ENCODE measurements around the gene APOBEC3H.
A peak's percentile ranks its signal among the peaks of the same experiment; 100 is the strongest.

APOBEC3H gene

DNA sequence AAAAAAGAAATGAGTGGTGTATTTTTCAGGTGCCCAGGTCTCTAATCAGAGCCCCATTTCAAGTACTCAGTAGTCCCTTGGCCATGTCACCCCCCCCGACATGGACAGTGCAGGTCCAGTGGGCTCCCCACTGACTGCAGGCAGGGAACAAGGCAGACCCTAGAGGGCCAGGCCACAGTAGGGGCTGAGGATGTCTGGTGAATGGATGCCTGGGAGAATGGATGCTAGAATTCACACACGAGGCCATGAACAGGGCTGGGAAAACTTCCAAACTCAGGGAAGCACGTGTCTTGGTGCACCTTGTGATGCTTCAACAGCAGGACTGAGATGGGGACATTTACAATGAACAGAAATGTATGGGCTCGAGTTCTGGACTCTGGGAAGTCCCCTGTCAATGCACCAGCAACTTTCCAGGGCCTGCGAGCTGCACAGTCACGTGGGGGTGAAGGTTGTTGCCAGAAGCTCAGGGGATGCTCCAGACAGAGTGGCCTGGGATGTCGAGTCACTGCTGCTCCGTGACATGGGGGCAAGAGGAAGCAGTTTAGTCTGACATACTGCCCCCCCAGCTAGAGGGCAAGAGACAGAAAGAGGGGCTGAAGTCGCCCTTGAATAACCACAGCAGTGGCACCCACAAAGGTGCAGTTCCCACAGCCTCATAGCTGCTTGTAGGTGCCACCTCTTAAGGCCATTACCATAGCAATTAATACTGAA, 16.8 kb upstream of the APOBEC3H start:
- no peak for DNase-seq (ENCODE audit: low read depth in 2 of 2, low spot score in 1 of 2)

DNA sequence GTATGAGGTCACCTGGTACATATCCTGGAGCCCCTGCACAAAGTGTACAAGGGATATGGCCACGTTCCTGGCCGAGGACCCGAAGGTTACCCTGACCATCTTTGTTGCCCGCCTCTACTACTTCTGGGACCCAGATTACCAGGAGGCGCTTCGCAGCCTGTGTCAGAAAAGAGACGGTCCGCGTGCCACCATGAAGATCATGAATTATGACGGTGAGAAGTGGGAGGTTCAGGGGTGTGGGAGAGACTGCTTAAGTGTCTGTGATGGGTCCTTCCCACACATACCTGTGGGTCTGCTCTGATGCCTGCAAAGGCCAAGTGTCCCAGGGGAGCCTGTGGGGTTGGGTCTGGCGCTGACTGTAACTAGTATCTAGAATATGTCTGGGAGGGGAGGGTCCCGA, 16.0 kb upstream of the APOBEC3H start:
- no peak for DNase-seq (ENCODE audit: low read depth in 2 of 2, low spot score in 1 of 2)

DNA sequence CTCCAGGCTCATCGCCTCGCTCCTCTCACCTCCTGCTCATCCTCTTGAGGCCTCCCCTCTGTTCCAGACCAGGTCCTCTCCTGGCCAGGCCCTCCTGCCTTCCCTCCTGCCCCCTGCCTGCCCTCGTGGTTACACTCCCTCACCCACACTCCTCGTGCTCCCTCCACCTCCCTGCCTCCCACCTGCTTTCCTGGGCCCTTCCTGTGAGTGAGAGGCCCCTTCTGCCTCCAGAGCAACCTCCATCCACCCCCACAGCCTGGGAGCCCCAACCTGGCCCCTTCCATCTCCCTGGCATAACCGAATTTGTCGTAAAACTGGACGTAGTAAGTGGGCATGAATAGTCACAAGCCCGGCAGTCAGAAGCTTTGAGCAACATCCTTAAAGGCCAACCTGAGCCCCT, 15.4 kb upstream of the APOBEC3H start:
- DNase-seq (ENCODE audit: low read depth in 2 of 2, low spot score in 1 of 2), result no peak

DNA sequence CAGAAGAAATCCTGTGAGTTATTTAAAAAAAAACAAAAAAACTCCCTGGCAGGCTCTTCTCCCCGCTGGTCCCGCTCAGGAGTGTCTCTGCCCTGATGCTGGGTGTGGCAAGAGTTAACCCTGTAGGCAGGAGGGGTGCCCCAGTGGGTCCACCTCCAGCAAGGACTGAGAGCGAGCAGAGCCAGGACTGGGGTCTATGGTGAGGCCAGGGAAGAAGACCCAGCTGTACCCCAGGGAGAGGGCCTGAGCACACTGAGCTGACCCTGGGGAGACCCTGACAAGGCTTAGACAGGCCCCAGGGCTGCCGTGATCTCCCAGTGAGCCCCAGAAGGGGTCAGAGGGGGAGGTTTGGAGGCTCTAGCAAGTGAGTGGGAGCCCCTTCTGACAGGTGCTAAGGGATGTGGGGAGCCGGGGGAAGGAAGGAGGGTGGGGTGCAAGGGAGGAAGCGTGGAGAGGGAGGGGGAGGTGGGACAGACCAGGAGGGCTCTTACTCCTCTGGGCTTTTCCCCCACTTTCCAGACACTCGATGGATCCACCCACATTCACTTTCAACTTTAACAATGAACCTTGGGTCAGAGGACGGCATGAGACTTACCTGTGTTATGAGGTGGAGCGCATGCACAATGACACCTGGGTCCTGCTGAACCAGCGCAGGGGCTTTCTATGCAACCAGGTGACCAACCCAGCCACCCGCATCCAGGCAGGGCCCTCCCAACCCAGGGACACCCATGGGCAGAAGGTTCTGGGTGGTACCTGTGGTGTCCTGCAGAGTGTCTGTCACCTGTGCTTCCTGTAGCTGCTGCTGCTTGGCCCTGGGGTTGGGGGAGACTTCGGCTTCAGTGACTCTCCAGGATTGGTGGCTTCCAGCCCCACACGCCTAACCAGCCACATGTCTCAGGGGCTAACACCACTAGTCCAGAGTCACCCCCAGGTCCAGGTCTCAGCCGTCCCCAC, 13.6 kb upstream of the APOBEC3H start:
- DNase-seq (ENCODE audit: low read depth in 2 of 2, low spot score in 1 of 2), result no peak

DNA sequence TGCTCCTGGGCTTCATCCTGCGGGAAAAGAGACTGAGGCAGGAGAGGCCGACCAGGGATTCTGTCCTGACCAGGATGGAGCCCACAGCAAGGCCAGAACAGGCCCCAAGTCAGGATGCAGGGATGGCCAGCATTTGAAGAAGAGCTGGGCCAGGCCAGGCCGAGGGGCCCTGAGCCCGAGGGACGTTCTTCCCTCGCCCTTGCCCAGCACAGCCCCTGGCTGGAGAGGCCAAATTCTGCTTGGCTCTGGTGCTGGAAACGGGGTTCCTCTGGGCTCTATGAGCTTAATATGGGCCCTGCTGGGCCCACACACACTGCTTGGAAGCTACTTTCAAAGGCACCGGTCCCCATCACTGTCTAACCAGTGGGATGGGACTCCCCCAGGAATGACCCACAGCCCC, 12.4 kb upstream of the APOBEC3H start:
- DNase-seq (ENCODE audit: low read depth in 2 of 2, low spot score in 1 of 2), result no peak

DNA sequence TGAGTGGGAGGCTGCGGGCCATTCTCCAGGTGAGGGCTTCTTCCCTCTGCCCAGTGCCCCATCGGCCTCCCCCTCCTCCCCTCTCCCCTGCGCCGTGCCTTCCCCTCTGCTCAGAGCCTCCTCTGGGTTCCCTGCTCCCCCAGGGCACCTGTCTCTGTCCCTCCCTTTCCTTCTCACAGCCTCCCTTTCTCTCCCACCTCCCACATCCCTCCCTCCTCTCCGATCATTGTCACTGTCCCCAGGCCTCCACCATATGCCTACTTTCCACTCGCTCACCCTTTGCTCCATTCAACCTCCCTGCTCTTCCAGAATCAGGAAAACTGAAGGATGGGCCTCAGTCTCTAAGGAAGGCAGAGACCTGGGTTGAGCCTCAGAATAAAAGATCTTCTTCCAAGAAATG, 9.9 kb upstream of the APOBEC3H start:
- DNase-seq (ENCODE audit: low read depth in 2 of 2, low spot score in 1 of 2), result no peak

DNA sequence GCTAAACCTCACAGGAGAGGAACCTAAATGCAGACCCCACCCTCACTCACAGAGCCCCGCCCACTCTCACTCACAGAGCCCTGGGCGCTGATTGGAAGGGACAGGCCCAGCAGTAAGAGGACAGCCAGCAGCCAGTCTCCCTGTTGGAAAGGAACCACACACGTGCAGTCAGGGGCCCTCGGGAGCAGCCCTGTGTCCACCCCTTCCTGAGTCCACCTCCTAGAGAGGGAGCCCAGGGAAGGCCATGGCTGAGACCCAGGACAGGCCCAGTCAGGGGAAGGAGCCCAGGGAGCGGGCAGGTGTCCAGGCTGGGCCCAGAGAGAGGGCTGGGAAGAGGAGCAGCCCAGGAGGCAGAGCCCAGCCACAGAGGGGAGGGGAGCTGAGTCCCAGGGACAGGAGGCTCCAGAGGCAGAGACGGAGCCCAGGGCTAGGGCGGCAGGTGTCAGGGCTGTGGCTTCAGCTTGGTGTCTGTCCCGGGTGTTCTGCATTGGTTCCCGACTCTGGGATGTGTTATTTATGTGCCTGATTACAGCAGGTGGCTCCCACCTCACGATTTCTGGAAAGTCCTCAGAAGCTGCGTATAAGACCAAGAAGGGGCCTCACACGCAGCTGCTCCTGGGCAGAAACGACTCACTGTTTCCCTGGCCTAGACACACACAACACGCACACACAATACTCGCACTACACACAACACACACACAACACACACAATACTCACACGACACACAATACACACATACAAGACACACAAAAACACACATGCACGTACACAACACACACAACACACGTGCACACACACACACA, 9.0 kb upstream of the APOBEC3H start:
- DNase-seq (ENCODE audit: low read depth in 2 of 2, low spot score in 1 of 2), result no peak

DNA sequence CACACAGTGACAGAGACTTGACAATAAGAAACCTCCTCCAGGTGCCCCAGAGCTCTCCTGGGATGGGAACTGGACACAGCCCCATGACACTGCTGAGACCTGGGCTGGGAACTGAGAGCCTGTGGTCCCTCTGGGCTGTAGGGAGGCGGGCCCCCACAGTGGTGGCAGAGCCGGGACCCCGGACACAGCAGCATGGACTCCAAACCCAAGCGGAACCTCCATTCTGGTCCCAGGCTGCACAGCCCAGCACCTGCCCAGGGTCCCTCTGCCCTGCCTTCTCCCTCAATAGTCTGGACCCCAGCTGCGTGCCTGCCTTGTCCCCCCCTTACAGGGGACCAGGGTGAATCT, 8.4 kb upstream of the APOBEC3H start:
- no peak for DNase-seq (ENCODE audit: low read depth in 2 of 2, low spot score in 1 of 2)

DNA sequence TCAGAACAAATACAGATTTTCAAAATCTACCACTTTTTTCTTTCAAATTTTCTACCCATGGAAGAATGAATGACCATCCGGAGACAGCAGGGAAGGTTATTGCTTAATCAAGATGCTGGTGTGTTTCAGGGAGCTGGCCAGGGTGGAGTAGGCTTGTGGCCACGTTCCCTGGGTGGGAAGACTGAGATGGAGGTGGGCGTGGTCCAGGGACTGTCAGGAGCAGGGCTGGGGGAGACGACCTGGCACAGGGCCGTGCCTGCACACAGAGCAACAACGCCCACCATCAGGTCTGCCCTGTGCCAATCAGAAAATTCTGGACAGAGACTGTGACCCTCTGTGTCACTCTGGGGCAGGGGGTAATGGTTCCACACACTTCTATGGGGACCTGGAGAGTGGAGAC, 7.1 kb upstream of the APOBEC3H start:
- no peak for DNase-seq (ENCODE audit: low read depth in 2 of 2, low spot score in 1 of 2)

DNA sequence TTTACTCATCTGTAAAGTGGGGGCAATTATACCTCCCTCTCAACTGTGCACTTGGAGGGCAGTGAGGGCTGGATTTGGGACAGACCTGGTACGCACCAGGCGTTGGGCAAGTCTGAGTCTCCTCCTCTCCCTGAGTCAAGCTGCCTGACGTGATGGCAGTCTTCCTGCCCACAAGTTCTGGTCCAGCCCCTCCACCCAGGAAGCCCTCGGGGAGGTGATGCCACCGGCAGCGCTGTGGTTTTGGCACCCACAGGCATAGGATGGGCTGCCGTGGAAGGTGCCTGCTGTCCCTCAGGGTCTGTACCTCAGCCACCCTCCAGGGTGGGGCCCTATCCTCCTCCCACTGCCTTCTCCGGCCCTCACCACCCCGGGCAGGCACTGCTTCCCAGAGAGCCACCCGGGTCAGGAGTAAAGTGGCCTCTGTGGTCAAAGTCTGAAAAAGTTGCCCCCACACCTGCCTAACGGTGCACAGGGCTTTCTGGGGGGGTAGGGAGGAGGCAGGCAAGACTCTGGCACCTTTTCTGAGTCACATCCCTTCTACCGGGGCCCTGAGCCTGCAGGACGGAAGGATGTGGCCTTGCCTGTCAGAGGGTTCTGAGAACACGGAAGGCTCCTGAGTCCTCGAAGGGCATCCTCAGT, 6.5 kb upstream of the APOBEC3H start:
- DNase-seq (ENCODE audit: low read depth in 2 of 2, low spot score in 1 of 2), result peak; percentile 68 to 72

DNA sequence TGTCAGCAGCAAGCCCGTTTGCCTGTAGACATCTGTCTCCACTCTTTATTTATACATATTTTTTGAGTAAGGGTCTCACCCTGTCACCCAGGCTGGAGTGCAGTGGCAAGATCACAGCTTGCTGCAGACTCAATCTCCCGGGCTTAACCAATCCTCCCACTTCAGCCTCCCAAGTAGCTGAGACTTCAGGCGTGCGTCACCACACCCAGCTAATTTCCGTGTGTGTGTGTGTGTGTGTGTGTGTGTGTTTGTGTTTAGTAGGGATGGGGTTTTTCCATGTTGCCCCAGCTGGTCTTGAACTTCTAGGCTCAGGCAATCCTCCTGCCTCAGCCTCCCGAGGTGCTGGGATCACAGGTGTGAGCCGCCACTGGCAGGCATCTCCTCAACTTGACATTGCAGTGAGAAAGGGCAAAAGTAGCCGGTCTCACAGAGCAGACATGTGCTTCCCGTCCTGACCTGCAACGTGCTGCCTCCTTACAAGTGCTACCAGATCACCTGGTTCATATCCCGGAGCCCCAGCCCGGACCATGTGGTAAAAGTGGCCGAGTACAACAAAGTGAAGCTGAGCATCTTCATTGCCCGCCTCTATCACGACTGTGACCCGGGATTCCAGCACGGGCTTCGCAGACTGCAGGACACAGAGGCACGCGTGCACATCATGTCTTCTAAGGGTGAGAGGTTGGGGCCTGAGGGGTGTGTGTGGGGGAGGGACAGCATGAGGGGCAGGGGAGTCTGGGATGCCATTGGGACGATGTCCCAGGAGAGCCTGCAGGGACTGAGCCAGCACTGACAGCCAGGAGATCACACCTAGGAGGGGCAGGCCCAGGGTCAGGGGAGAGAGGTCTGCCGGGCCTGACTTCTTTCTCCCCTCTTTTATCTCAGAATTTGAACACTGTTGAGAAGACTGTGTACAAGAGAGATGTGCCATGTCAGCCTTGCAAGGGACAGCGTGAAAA, 5.6 kb upstream of the APOBEC3H start:
- no peak for DNase-seq (ENCODE audit: low read depth in 2 of 2, low spot score in 1 of 2)

DNA sequence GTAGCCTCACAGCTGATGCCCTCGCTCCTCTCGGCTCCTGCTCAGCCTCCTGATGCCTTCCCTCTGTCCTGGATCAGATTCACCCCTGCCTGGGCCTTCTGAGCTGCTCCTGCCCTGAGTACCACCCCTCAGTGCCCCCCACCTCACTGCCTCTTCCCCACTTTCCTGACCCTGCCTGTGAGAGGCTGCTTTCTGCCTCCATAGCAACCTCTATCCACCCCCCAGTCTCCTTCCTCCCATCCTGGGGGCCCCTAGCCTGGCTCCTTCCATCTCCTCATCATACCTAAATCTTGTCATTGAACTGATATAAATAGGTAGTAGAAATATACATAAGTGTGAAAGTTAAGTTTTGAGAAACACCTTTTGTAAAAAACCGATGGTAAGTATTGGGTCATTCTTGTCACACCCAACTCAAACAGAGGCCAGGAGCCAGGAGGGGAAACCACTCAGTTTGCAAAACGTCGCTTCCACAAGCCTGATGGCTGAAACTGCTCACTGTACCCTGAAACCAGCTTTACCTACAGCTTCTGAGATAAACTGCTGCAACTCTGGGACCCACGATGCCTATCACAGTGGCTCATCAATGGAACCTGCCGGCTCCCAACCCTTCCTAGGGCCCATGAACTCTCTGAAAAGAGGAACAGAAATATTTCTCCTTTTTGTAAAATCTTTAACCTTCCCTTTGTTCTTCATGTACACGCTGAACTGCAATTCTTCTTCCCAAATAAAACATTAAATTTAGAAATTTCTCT, 4.8 kb upstream of the APOBEC3H start:
- no peak for DNase-seq (ENCODE audit: low read depth in 2 of 2, low spot score in 1 of 2)

DNA sequence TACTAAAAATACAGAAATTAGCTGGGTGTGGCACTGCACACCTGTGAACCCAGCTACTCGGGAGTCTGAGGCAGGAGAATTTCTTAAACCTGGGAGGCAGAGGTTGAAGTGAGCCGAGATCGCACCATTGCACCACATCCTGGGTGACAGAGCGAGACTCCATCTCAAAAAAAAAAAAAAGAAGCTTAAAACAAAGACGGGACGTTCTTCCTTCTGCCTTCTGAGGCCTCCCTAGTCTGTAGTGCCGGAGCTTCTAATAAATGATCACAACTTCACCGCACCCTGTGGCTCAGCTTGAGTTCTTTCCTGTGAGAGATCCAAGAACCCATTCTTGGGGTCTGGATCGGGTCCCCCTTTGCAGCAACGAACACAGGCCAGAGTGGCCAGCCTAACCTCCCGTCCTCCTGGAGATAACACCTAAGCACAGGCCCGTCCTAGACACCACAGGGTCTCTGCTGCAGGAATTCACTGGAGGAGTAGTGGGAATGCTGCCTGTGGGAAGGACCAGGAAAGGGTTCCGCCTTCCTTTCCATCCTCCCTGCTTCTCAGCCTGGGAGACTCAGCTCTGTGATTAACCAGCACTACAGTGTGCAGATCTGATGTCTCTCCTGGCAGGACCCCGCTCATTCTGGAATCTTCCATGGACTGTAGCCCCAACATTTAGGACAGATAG, 2.2 kb upstream of the APOBEC3H start:
- DNase-seq (ENCODE audit: low read depth in 2 of 2, low spot score in 1 of 2), result no peak

DNA sequence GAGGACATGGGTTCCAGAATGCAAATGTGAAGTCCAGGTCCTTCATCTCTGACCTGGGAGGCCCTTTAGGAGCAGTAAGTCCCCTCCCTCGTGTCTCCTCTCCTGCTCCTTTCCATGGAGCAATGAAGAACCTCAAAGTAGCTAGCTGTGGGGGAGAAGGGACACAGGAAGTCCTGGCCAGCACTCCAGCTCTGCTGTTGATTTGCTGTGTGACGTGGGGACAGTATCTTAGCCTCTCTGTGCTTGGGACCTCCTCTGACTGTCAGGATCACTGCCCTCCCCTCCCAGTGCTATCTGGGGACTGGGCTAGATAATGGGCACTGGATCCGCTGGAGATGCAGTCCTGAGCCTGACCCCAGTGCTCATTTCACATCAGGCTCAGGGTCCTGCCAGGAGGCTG, 1.1 kb upstream of the APOBEC3H start:
- no peak for DNase-seq (ENCODE audit: low read depth in 2 of 2, low spot score in 1 of 2)

DNA sequence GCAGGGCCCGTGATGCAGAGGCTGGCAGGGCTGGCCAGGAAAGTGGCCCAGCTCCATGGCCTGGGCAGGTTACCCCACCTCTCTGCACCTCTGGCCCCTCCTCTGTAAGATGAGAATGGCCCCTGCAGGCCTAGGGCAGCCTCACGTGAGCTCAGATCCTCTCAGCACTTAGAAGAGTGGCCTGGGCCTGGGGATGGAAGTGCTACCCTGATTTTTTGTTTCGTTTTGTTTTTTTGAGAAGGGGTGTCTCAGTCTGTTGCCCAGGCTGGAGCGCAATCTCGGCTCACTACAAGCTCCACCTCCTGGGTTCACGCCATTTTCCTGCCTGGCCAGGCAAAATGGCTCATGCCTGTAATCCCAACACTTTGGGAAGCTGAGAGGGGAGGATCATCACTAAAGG, 982 bp downstream of the APOBEC3H start:
- DNase-seq (ENCODE audit: low read depth in 2 of 2, low spot score in 1 of 2), result no peak

DNA sequence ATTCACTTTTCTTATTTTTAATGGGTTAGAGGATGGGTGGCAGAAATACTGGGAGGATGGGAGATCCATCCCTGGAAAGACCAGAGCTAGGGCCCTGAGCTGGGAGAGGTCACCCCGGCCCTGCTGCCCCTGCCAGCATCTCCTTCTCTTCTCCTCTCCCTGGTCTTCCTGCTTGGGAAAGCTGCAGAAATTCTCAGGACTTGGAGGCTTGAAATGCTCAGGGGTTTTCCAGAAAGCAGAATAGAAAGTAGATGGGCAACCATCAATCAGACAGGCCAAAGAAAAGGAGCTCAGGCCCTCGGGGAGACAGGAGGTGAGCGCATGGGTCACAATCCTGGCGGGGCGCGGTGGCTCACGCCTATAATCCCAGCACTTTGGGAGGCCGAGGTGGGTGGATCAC, 1.5 kb downstream of the APOBEC3H start:
- no peak for DNase-seq (ENCODE audit: low read depth in 2 of 2, low spot score in 1 of 2)

DNA sequence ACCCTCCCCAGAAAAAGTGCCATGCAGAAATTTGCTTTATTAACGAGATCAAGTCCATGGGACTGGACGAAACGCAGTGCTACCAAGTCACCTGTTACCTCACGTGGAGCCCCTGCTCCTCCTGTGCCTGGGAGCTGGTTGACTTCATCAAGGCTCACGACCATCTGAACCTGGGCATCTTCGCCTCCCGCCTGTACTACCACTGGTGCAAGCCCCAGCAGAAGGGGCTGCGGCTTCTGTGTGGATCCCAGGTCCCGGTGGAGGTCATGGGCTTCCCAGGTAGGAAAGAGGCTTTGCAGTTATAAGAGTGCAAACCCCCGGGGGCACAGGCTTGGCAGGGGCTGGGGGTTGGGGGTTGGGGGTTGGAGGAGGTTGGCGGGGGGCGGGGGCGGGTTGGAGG, 4.2 kb downstream of the APOBEC3H start:
- DNase-seq (ENCODE audit: low read depth in 2 of 2, low spot score in 1 of 2), result no peak

DNA sequence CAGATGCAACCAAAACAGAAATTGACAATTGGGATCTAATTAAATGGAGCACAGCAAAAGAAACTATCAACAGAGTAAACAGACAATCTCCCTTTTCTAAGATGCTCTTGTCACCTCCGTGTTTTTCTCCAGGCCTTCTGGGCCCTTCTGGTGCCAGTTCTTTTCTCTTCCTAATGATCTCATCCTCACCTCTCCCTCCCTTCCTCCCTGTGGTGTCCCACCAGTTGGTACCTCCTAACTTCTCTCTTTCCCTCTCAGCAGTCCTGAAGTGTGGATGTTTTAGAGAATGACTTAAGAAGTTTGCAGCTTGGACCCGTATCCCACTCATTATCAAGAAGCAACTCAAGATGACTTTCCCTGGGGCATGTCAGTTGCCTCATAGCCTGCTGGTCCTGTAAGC, 6.4 kb downstream of the APOBEC3H start:
- no peak for DNase-seq (ENCODE audit: low read depth in 2 of 2, low spot score in 1 of 2)

DNA sequence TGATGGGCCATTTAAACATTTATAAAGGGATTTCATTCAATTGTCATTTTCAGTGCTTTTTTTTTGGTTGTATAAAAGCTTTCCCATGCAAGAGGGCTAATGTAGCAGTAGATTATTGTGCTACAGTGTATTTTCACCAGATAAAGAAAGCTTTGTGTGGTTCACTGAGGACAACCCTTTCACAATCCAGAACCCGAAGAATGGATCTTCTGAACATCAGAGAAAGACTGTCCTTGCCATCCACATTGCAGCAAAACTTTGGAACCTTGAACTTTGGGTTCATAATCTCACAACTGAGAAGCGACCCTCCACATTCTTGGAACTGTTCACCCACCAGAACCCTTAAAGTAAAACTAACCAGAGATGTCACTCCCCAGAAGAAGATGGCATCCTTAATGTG, 9.3 kb downstream of the APOBEC3H start:
- DNase-seq (ENCODE audit: low read depth in 2 of 2, low spot score in 1 of 2), result no peak
